Epithelial cell of proximal tubule (primary cell): ENCODE data around the gene ESYT2. TPM values are rescaled to one million over a fixed set of nuclear protein-coding genes. Genes with fewer than 3 reads are reported as not detected.

Source experiments
- DNase-seq: peaks from one replicate; pipeline ENCODE4 v3.0.0-alpha.2; 2011; ENCODE audit warnings: low read depth
- H3K4me3 ChIP-seq: 2 replicates; pipeline ENCODE4 v1.5.1; 2011; ENCODE audit warnings: low read depth, mild to moderate bottlenecking, low read length
- CTCF ChIP-seq: conservative IDR thresholded peaks from 2 replicates; pipeline ENCODE4 v1.5.1; 2012; ENCODE audit warnings: low read depth, mild to moderate bottlenecking, low read length
- total RNA-seq: library from RNA; depleted of rRNA; stranded (reverse); fragments of >200 nt; gene quantifications from 2 replicates; pipeline ENCODE4 v1.2.3, GENCODE V29; 2015

ESYT2 gene
- total RNA-seq, 1 donor from 2014 or later = 43.4 TPM

GRCh38 chr7:158725506-158725800, 103.9 kb downstream of the ESYT2 start:
- H3K4me3 ChIP-seq = no peak overlapping the region
- no peak for TF ChIP-seq CTCF
- DNase-seq = no peak

- no peak for TF ChIP-seq CTCF
- no peak overlapping the region for H3K4me3 ChIP-seq
- no peak for DNase-seq
Observed at GRCh38 chr7:158724658-158725505, 104.4 kb downstream of the ESYT2 start.

GRCh38 chr7:158723714-158724385, 105.5 kb downstream of the ESYT2 start:
- DNase-seq = no peak
- TF ChIP-seq CTCF = no peak
- H3K4me3 ChIP-seq = no peak overlapping the region

GRCh38 chr7:158723266-158723665, 106.0 kb downstream of the ESYT2 start:
- DNase-seq = no peak
- TF ChIP-seq CTCF = no peak
- no peak overlapping the region for H3K4me3 ChIP-seq

DNA sequence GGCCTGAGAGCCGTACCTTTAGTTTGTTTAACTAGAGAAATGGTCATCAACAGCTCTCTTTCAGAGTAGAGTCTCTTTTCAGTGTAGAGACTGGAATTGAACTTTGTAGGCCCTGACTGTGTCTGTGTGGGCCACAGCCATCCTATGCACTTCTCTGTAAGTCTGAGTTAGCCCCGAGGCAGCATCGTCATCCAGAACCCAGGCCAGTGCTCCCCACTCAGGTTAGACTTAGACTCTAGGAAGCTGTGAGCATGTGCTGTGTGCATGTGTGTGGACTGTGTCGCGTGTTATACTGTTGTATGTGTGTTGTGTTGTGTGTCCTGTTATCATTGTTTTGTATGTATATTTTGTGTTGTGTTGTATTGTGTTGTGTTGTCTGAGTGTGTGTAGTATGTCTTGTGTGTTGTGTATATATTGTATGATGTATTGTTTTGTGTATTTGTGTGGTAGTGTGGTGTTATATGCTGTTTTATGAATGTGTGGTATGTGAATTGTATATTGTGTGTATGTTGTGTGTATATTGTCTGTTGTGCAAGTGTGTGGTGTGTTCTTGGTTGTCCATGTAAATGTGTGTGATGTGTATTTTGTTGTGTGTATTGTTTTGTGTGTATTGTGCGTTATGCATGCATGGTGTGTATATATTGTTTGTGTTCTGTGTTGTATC, 106.6 kb downstream of the ESYT2 start:
- TF ChIP-seq CTCF = no peak
- no peak overlapping the region for H3K4me3 ChIP-seq
- no peak for DNase-seq

DNA sequence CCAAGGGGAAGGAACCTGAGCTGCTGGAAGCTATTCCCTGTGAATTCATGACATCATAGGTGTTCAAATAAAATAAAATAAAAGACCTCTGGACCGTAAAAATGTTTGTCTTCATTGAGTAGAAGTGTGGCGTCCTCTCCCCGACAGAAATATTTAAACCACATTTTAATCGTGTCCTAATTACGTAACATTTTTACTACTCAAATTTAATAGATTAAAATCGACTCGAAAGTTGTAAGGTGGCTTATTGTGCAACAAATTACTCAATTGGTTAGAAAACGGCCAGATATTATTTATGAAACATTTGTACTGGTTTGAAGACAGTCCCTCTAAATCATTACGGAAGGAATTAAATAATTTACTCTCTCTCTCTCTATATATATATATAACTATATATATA, 109.2 kb downstream of the ESYT2 start:
- H3K4me3 ChIP-seq = no peak overlapping the region
- DNase-seq = no peak
- no peak for TF ChIP-seq CTCF
